Erythroblast (primary cell): Measurements from ENCODE around the gene CASD1.

Experiments
- GATA1 ChIP-seq: IDR thresholded peaks from 2 replicates; pipeline ENCODE4 v1.6.1; 2011; ENCODE audit warnings: low read depth, mild to moderate bottlenecking, control low read depth, low read length, moderate library complexity
- POLR2A ChIP-seq: IDR thresholded peaks from 2 replicates; pipeline ENCODE4 v1.6.1; 2011; ENCODE audit warnings: mild to moderate bottlenecking, low read length

DNA sequence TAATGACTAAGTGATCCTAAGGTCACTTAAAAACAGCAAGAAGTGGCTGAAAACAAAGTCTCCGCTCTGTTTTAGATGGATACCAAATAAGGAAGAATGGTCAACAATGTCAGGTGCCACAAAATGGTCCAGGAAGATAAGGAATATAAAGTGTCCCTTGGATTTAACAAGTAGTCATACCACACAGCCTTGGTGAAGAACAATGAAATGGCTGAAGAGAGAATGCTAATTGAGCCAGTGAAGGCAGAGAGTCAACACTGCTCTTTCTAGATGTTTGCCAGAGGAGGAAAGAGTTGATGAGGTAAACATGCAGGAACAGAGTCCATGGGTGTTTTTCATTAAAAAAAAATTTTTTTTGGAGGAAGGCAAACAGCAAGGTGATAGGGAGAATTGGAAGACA lies 2.1 kb upstream of the CASD1 start:
- no peak for TF ChIP-seq POLR2A
- TF ChIP-seq GATA1: no peak
